CD4-positive, alpha-beta T cell treated with Interleukin-12 subunit alpha and Interleukin-12 subunit beta, for 1 hour (primary cell): ENCODE measurements around the gene SSRP1.
"Not testable (repeated sequence)": the region's sequence is repeated elsewhere in the genome, so short reads cannot be mapped to it uniquely, and the experiment has no call there.

Source experiments
- DNase-seq: peaks from one replicate; pipeline ENCODE4 v3.0.0-alpha.2; 2020

The SSRP1 gene

GRCh38 chr11:57335343-57336110, at the start of gene SSRP1:
TSS of gene SSRP1 (minus strand) at chr11:57335892. CDS start at chr11:57335121, 771 bp downstream.
- peak; percentile 91 for DNase-seq

GRCh38 chr11:57380975-57381374, 45.3 kb upstream of the SSRP1 start, which contains the start of gene PRG3:
TSS of gene PRG3 (minus strand) at chr11:57381150. CDS start at chr11:57380708, 442 bp downstream.
- DNase-seq: no peak

DNA sequence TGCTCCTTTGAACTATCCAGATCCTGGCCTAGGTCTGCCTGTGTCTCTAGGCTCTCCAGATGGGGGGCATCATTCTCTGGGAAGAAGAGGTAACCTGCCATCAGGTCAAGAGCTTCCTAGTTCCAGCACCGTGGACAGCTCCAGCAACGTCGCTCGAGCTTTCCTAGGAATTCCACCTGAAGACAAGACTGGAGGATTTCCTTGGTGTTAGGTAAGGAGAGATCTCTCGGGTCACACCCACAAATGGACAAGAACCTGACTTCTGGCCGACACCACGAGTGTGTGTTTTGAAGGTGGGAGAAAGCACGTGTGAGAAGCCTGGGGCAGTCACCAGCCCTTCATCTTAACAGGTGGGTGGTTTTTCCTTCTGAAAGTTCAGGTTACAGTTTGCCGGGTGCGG, 44.0 kb upstream of the SSRP1 start:
- DNase-seq: no peak

DNA sequence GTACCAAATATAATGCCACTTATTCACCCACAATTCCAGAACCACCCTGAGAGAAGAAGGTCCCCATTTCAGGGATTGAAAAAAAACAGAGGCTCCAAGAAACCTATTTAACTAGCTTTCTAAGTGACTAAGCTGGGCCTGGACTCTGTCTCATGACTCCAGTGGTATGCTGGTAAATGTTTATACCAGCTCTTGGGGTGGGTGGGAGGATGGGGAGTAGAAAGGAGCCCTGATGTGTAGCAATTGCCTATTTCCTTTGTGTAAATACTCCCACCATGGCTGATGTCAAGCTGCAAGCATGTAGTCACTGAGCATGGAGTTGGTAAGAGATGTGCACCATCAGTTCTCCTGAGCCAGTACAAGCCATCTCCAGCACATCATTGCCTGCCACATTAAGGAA, 42.5 kb upstream of the SSRP1 start:
- no peak for DNase-seq

DNA sequence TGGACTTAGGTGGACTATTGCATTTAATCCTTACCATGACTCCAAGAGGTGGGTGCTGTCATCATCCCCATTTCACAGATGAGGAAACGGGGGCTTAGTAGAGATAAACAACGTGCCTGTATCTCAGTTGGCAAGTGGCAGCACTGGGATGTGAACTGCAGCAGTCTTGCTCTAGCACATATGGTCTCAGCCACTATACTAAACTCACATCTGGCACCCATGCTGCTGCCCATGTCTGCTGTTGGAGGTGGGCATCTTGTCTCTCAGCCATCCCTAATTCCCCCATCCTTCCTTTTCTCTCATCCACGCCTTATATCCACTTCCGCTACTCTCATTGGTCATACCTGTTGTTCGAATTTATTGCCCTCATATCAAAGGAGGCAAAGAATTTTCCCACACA, 41.4 kb upstream of the SSRP1 start:
- DNase-seq: no peak

- no peak for DNase-seq
These were observed 40.7 kb upstream of the SSRP1 start for GRCh38 chr11:57376095-57377090.

- DNase-seq: no peak
These were observed 39.8 kb upstream of the SSRP1 start for GRCh38 chr11:57375490-57375889.

GRCh38 chr11:57374966-57375365, 39.3 kb upstream of the SSRP1 start:
- DNase-seq: no peak

GRCh38 chr11:57373146-57373545, 37.5 kb upstream of the SSRP1 start:
- DNase-seq: no peak

- no peak for DNase-seq
These were observed 35.2 kb upstream of the SSRP1 start for GRCh38 chr11:57370941-57371340.

DNA sequence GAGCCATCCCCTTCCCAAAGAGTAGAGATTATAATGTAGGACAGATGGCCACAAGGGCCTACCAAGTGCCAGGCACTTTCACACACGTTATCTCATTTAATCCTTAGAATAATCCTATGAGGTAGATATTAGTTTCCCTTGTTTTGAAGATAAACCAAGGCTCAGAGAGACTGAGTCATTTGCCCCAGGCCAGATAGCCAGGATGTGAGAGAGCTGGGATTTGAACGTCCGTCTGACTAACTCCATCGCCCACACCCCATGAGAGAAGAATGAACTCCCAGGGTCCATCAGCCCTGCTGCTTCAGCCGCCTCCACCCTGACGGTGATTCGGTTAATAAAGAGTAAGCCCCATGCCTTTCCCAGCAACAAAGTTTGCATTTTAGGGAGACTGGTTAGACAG, 34.6 kb upstream of the SSRP1 start:
- DNase-seq: no peak

- no peak for DNase-seq
These were observed 33.1 kb upstream of the SSRP1 start for GRCh38 chr11:57368845-57369232.

DNA sequence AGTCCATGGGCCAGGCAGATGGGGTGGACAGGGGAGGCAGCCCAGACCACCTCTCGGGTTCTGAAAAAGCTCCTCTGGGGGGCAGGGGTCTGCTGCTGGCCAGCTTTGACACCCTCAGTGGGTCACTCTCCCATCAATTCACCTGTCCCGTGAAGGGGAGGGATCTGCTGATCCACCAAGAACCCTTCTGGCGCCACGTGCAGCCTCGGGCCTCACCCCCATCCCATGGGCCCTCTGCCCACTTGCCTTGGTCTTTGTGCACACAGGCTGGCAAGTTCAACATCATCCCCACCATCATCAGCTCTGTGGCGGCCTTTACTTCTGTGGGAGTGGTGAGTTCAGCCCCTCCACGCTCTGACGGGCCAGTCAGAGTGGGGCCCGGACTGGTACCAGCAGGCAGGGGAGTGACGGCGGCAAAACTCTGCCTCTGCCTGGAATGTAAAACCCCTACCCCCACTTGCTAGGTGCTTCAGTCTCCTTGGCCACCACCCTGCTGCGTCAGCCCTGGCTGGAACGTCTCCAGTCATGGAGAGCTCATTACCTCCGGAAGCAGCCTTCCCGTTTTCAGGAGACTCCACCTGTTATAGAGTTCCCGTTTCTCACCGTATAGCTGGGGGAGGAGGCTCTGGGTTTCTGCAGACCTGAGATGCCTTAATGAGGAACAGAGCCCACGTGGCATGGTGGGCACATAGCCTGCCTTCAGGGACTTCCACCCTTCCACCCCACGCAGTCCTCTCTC, 32.6 kb upstream of the SSRP1 start:
- DNase-seq: no peak

DNA sequence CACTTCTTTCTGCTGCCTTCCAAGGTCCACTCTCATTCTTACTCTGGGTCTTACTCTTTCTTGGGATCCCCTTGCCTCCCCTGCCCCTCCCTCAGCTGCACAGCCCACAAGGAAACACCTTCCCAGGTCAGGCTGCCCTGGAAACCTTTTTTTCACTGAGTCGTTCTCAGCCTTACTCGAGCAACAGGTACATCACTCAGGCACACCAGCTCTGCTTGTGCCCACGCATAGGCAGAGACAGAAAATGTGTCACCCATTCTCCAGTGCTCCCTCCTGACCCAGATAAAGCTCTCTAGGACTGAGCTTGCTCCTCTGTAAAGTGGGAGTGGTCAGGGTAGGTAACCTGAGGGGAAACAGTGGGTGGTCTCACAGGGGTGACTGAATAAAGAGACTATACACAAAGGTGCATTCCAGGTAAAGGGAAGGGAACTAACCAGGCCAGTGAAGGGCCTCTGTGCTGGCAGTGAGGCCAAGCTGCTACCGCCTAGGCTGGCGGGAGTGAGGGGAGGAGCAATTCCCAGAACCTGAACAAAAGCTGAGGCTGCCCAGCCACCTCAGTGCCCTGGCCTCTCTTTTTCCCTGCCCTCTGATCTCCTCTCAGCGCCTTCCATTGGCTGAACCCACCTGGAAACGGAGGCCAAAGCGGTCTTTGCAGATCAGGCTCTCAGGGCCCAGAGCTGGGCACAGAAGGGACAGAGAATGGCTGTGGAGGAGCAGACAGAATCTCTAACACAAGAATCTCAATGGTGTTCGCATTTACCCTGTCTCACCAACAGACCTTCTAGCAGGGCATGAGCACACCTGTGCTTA, 29.4 kb upstream of the SSRP1 start:
- no peak for DNase-seq

DNA sequence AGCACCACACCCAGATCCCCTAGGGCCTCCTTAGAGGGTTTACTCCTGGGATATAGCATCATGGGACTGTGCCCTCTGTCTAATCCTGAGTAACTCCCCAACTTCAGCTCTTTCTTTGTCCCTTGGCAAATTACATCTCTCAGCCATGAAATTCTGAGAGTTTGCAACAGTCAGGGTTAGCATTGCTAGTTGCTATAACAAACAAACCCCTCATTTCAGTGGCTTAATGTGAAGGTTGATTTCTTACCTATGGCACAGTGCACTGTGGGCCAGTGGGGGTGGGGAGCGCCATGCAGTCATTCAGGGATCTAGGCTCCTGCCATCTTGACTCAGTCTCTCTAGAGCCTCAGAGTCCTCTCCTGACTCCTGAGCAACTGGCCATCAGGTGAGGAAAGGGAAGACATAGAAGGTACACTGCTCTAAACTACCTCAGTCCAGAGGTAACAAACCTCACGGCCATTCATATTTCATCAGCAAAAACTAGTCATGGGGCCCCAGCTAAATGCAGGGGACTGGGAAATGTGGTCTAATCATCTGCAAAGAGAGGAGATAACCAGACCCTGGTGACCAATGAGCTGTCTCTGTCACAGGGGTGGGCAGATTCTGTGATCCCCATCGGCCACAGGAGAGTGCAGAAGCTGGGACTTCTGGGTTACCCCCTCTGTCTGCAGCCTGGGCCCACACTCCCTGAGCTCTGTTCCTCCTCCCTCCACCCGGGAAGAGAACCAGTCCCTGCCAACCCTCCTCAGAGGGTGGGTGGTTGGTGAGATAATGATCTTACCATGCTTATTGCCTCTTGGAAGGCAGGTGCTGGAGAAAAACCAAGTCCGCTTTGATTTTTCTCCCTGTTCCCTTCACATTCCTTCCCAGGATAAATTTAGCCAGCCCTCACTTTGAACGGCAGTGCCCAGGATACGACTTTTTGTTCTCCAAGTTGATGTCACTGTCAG, 27.7 kb upstream of the SSRP1 start:
- DNase-seq: no peak

DNA sequence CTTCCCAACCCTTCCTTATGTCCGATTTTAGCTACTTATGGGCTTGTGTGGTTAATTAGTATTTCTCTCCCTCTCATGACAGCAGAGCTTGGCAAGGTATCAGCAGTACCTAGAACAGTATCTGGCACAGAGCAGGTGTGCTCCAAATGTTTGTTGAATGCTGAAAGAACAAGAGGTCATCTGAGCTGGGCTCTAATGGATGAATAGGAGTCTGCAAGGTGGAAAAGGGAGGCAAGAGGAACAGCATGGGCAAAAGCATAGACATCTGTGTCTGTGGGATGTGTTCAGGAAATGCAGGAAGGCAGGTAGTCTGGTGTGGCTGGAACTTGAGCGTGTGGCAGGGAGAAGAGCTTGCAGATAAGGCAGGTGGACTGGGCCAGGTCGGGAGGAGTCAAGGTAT, 26.2 kb upstream of the SSRP1 start:
- no peak for DNase-seq

- DNase-seq: not testable (repeated sequence)
These were observed 25.7 kb upstream of the SSRP1 start for GRCh38 chr11:57361420-57361819.

DNA sequence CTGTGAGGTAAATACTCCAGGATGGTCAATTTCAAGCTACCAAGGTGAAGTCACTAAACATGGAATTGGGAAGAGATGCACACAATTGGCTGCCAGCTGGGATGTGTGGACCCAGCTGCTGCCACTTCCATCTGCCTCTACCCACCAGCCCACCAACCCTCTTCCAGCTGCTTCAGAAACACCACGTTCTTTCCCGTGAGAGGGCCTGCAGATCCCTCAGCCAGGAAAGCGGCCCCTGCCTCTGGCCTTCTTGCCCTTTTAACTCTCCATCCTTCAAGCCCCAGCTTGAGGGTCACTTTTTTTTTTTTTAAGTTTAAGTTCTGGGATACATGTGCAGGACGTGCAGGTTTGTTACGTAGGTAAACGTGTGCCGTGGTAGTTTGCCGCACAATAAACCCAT, 25.3 kb upstream of the SSRP1 start:
- DNase-seq: no peak

DNA sequence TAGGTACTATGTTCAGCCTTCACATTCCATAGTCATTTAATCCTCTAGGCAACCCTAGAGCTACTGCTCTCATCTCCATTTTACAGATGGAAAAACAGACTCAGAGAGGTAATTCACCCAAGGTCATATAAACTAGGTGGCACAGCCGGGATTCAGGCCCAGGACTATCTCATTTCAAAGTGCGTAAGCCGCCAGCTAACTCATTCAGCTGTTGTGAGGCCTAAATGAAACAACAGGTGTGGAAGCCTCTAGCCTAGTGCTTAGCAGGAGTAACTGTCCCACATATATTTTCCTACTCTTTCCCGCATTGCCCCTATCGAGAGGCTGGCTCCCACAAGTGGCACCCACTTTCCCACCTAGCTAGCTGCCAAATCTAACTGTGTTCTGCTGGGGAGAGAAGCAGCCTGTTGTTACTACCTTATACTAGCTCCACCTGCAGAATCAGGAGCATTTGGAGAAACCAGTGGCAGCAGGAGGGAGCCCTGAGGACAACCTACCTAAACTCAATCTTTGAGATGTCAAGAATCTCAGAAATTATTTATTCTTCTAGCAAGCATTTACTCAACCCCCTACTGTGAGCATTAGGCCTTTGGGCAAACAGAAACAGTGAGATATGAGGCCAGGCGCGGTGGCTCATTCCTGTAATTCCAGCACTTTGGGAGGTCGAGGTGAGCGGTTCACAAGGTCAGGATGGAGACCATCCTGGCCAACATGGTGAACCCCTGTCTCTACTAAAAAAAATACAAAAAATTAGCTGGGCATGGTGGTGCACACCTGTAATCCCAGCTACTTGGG, 24.4 kb upstream of the SSRP1 start:
- no peak for DNase-seq

DNA sequence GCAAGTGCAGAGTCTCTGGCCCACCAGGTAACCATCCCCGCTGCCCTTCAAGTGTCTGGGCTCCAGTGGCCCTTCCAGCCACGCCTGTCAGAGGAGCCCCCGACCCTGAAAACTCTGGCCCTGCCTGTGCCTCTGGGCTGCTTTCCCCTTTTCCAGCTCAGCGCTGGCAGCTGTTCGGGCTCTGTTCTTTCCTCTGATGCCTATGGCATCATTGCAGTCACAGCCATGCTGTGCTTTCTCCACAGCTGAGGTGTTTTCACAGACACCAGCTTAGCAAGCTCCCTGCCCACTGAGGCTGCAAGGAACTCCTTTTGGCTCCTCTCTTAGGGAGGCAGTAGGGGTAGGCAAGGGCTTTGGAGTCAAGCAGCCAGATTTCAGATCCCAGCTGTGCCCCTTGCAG, 23.7 kb upstream of the SSRP1 start:
- DNase-seq: no peak
